ENCODE results near the gene GOSR1. TPM values are rescaled to one million over a fixed set of nuclear protein-coding genes. Genes with fewer than 3 reads are reported as not detected.
A peak's percentile ranks its signal among the peaks of the same experiment; 100 is the strongest.
"Not testable (repeated sequence)": the region's sequence is repeated elsewhere in the genome, so short reads cannot be mapped to it uniquely, and the experiment has no call there.

Gene GOSR1
- total RNA-seq, 1 donor from 2014 or later: 38.3 TPM

GRCh38 chr17:30552994-30553566 is 75.9 kb downstream of the GOSR1 start:
- no peak for TF ChIP-seq CTCF (IDR thresholded peaks at IDR 0.05; ENCODE audit: insufficient read depth, low read length, poor library complexity, severe bottlenecking)
- DNase-seq (ENCODE audit: low read depth): no peak
- no peaks in the 10 kb centered on the region for H3K36me3 ChIP-seq (ENCODE audit: control insufficient read depth, insufficient read depth, low read length)
- H3K4me3 ChIP-seq (ENCODE audit: low read depth, low read length): no peak overlapping the region
- H3K27me3 ChIP-seq (ENCODE audit: control insufficient read depth, insufficient read depth, low read length): peaks cover 2% of the 10 kb centered on the region

- not testable (repeated sequence) for H3K36me3 ChIP-seq (ENCODE audit: control insufficient read depth, insufficient read depth, low read length); H3K27me3 ChIP-seq (ENCODE audit: control insufficient read depth, insufficient read depth, low read length); H3K4me3 ChIP-seq (ENCODE audit: low read depth, low read length); DNase-seq (ENCODE audit: low read depth)
Measured at GRCh38 chr17:30553823-30554440, 76.7 kb downstream of the GOSR1 start.

- Histone ChIP-seq H3K36me3 (ENCODE audit: control insufficient read depth, insufficient read depth, low read length) (no peaks in the 10 kb centered on the region), H3K27me3 (ENCODE audit: control insufficient read depth, insufficient read depth, low read length) (peaks cover 2% of the 10 kb centered on the region), H3K4me3 (ENCODE audit: low read depth, low read length) (no peak overlapping the region)
- TF ChIP-seq CTCF (IDR thresholded peaks at IDR 0.05; ENCODE audit: insufficient read depth, low read length, poor library complexity, severe bottlenecking): peak; percentile 24
- no peak for DNase-seq (ENCODE audit: low read depth)
Measured at GRCh38 chr17:30554839-30555751, 77.9 kb downstream of the GOSR1 start.

- no peak for DNase-seq (ENCODE audit: low read depth)
- Histone ChIP-seq H3K27me3 (ENCODE audit: control insufficient read depth, insufficient read depth, low read length) (peaks cover 2% of the 10 kb centered on the region), H3K4me3 (ENCODE audit: low read depth, low read length) (no peak overlapping the region), H3K36me3 (ENCODE audit: control insufficient read depth, insufficient read depth, low read length) (no peaks in the 10 kb centered on the region)
- TF ChIP-seq CTCF (IDR thresholded peaks at IDR 0.05; ENCODE audit: insufficient read depth, low read length, poor library complexity, severe bottlenecking): no peak
Measured at GRCh38 chr17:30555942-30556341, 78.7 kb downstream of the GOSR1 start.

- Histone ChIP-seq H3K27me3 (ENCODE audit: control insufficient read depth, insufficient read depth, low read length) (peaks cover 2% of the 10 kb centered on the region), H3K36me3 (ENCODE audit: control insufficient read depth, insufficient read depth, low read length) (no peaks in the 10 kb centered on the region), H3K4me3 (ENCODE audit: low read depth, low read length) (no peak overlapping the region)
- no peak for DNase-seq (ENCODE audit: low read depth)
- no peak for TF ChIP-seq CTCF (IDR thresholded peaks at IDR 0.05; ENCODE audit: insufficient read depth, low read length, poor library complexity, severe bottlenecking)
Measured at GRCh38 chr17:30556374-30557332, 79.4 kb downstream of the GOSR1 start.
